ENCODE results near the gene FAM117B.

Gene FAM117B

DNA sequence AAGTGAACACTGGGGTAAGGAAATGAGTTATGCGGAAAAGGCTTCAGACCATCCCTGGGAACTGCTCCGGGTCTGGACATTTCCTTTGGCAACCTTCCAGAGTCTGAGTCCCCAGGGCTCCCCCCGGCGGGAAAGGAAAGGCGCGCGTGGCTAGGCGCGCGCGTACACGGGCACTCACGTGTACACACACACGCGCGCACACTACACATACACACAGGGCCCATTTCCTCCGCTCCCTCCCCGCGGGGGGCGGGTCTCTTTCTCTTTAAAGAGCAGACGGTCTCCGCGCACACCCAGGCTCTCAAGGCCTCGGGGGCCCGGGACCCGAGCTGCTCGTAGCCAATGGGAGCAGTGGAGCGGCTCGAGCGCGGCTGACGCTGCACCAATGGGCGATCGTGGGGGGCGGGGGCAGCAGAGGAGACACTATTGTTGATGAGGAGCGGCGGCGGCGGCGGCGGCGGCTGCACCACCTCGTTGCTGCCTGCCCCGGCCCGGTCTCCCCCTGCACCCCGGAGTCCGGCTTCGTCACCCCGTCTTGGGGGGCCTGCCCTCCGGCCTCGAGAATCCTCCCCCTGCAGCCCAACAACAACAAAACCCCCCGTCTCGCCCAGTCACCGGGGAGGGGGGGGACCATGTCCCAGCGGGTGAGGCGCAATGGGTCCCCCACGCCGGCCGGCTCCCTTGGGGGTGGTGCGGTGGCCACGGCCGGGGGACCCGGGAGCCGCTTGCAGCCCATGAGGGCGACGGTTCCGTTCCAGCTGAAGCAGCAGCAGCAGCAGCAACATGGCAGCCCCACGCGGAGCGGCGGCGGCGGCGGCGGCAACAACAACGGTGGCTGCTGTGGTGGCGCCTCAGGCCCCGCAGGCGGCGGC is at the start of gene FAM117B:
Gene FAM117B, plus strand, starts transcription at position 414 of the 872 bp plus-strand sequence. Its CDS starts 219 bp downstream, at position 633.
- peak; percentile 97 for DNase-seq (ENCODE audit: low spot score)

DNA sequence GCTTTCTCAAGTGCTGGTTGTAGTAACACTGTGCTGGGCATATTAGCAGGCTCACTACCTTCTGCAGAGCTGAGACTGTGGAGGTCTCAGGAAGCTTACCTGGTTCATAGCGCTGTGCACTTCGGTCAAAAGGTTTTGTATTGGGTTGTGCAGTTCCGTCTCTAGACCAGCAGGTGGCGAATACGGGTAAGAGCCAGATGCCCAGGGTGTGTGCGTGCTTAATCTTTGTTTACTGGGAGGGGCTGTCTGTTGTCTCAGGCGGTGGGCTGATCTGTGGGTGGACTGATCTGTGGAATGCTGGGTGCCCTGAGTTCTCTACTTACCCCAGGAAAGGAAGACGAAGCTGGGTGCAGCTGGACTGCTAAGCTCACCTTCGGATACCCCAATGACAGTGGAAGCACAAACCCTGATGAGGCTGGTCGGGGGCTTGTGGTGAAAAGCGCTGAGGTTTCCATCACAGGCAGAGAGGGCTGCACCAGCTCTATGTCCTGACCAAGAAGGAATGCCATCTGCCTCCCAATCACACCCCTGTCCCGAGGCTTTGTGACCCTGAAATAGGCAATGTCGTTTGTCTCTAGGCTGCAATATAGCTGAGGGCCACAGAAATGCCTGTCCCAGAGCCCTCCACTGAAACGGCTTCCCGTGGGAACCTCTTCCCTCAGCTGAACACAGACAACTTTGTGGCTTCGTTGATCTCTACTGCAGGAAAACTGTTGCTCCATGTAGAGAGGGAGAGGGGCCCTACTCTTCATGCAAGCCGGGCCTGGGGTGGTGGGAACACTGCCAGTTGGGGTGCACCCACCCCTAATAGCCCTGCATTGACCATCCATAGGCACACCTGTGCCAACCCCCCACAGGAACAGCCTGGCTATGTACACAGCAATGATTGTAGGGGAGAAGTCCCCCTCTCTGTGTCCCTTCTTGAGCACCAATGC is 45.9 kb upstream of the FAM117B start:
- DNase-seq (ENCODE audit: low spot score), result peak; percentile 78

DNA sequence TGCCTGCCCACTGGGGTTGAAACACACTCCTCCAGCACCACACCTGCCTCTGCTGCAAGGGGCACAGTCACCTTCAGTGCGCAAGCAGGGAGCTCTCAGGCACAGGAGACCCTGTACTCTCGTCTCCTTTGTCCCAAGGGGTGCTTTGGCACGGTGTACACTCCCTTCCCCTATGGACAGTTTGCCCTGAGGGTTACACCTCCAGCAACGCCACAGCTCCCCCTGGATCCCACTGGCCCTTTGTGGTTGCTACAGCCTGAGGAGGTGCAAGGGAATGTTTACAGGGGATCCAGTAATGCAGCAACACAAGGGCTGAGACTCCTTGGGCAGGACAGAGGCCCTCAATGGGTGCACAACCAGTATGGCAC is 45.2 kb upstream of the FAM117B start:
- no peak for DNase-seq (ENCODE audit: low spot score)

GRCh38 chr2:202592566-202592965 is 42.2 kb upstream of the FAM117B start:
- no peak for DNase-seq (ENCODE audit: low spot score)

DNA sequence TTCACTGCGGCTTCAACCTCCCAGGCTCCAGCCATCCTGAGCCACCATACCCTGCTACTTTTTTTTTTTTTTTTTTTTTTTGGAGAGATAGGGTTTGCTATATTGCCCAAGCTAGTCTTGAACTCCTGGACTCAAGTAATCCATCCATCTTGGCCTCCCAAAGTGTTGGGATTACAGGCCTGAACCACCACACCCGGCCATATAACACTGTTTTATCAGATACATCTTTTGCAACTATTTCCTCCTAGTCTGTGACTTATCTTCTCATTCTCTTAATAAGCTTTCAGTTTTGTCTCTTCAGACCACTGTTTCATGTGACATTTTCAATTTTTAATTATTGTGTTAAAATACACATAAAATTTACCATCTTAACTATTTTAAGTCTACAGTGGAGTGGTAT is 35.7 kb upstream of the FAM117B start:
- DNase-seq (ENCODE audit: low spot score), result no peak

- no peak for DNase-seq (ENCODE audit: low spot score)
Observed at GRCh38 chr2:202599911-202600310, 34.9 kb upstream of the FAM117B start.

GRCh38 chr2:202604699-202605098 is 30.1 kb upstream of the FAM117B start:
- no peak for DNase-seq (ENCODE audit: low spot score)

- no peak for DNase-seq (ENCODE audit: low spot score)
Observed at GRCh38 chr2:202605174-202605573, 29.6 kb upstream of the FAM117B start.

- no peak for DNase-seq (ENCODE audit: low spot score)
Observed at GRCh38 chr2:202608142-202608852, 26.5 kb upstream of the FAM117B start.

- peak; percentile 31 for DNase-seq (ENCODE audit: low spot score)
Observed at GRCh38 chr2:202609381-202610145, 25.2 kb upstream of the FAM117B start.

DNA sequence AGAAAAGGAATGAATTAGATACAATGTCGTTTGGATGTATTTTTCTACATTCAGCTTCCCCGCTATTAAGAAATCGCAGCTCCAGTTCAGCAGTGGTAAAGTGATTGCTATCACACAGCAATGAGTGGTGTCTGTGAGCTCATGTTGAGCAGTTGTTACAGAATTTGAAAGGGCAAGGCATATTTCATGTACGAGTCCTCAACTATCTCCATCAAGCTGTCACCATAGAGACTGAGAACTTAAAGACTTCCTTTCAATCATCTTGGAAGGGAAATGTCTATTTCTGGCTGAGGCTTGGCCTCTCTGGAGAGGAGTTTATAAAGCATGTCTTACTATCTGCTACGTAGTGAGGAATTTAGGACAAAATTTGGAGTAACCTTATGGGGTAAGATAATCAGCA is 24.4 kb upstream of the FAM117B start:
- no peak for DNase-seq (ENCODE audit: low spot score)

DNA sequence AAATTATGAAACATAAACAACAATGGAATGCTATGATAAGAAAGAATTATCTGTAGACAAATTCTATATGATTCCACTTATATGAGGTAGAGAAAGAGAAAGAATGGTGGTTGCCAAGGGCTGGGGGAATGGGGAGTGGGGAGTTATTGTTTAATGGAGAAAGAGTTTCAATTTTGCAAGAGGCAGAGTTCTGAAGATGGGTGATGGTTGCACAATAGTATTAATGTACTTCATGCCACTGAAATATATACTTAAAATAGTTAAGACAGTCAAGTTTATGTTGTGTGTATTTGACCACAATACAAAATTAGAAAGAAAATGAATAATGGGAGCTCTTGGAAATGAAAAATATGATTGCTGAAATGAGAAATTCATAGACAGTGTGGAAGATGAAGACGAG is 22.6 kb upstream of the FAM117B start:
- DNase-seq (ENCODE audit: low spot score), result no peak

DNA sequence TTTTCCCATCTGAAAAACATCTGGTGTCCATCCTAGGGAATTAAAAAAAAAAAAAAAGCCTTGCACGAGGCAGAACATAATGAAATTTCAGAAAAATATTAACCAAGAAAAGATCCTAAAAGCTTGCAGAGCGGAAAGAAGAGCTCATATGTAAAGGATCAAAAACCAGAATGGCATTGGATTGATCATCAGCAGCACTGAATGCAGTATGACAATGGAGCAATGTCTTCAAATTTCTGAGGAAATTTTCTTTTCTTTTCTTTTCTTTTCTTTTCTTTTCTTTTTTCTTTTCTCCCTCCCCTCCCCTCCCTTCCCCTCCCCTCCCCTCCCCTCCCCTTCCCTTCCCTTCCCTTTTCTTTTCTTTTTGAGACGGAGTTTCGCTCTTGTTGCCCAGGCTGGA is 21.3 kb upstream of the FAM117B start:
- no peak for DNase-seq (ENCODE audit: low spot score)

DNA sequence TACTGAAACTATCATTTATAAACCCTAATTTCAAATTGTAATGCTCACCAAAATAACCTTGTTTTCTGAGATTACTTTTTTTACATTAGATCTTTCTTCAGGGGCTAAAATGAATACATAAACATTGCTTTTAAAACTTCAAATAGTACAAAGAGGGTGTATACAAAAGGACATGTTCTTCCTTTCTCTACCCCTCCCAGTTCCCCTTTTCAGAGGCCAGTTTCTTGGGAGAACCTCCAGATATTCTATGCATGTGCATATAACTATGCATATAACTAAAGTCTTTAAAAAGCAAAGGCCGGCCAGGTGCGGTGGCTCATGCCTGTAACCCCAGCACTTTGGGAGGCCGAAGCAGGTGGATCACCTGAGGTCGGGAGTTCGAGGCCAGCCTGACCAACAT is 10.6 kb upstream of the FAM117B start:
- DNase-seq (ENCODE audit: low spot score), result no peak

GRCh38 chr2:202627042-202627441 is 7.7 kb upstream of the FAM117B start:
- no peak for DNase-seq (ENCODE audit: low spot score)

DNA sequence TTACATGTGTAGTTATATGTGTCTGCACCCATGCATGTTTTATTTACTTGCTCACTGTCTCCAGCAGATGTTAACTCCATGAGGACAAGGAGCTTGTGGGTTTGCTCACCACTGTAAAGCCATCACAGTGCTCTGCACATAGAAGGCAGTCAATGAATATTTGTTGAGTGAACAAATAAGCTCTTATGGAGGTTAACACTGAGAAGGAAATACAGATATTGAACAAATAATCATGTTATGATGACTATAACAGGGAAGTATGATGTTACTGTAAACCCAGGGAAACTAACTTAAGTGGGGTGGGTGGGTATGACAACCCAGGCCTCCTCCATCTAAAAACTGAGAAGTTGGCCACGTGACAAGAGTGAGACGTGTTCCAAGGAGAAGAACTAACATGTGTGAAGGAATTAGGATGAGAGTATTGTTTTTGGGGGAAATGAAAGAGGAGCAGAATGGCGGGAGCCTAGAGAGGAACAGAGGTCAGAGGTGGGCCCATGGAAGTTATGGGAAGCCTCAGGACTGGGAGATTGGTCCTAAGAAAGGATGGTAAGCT is 6.0 kb upstream of the FAM117B start:
- no peak for DNase-seq (ENCODE audit: low spot score)

GRCh38 chr2:202632682-202633290 is 2.0 kb upstream of the FAM117B start:
- no peak for DNase-seq (ENCODE audit: low spot score)

DNA sequence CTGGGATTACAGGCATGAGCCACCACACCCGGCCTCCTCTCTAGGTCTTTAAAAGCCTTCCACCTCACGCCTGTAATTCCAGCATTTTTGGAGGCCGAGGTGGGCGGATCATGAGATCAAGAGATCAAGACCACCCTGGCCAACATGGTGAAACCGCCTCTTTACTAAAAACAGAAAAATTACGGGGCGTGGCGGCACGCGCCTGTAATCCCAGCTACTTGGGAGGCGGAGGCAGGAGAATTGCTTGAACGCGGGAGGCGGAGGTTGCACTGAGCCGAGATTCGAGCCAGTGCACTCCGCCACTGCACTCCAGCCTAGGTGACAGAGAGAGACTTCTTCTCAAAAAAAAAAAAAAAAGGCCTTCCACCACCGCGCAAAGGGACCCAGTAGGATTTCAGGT is 1.3 kb upstream of the FAM117B start:
- no peak for DNase-seq (ENCODE audit: low spot score)

- peak; percentile 92 for DNase-seq (ENCODE audit: low spot score)
Observed at GRCh38 chr2:202635428-202636212, 851 bp downstream of the FAM117B start.

DNA sequence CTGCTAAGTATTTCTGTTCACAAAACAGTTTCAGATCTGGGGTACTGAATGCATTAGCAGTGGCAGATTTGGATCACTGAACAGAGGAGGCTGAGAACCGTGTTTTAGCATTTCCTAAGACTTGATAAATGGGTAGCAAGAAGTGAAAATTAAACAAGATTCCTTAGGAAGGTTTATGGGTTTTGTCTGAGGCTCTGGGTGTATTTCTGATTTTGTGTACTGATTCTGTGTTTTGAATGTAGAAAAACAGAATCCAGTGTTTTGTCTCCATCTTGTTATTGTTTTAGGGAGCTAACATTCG is 1.4 kb downstream of the FAM117B start:
- no peak for DNase-seq (ENCODE audit: low spot score)

All from AG08395 (cell line).